ENCODE results near the gene PARVG.

PARVG gene

DNA sequence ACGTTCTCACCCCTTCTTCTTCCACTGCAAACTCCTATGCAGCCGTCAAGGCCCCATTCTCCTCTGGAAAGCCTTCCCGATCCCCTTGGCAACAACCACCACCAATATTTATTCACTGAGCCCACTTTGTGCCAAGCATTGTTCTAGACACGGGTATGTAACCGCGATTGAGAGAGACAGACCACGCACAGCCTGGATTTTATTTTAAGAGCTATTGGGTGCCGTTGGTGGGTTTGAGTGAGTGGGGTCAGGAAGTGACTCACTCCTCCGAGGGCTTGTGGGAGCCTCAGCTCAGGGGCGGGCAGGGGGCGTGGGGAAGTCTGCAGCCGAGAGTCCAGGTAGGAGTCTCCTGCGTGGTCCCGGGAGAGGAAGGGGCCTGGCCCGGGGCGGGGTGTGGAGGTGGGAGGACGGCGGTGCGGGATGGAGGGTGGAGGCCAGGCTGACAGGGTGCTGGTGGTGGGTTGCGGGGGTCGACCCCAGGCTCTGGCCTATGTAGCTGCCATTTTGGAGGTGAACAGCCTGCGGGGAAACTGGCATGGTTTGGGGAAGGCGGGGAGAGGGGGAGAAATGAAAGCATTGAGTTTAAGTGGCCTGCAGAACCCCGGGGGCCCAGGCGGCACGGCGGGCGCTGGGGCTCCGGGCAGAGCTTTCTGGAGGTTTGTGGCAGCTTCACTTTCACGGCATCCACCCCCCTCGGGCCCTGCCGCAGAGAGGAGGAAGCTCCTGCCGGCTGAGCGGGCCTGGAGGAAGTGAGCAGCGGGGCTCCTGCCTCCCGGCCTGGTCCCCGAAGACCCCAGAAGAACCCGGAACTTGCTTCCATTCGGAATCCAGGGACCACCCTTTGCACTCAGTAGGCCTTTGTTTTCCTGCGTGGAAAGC lies 547 bp downstream of the PARVG start:
- no peak for DNase-seq

GRCh38 chr22:44181912-44182587 lies 1.3 kb downstream of the PARVG start:
- DNase-seq = no peak

DNA sequence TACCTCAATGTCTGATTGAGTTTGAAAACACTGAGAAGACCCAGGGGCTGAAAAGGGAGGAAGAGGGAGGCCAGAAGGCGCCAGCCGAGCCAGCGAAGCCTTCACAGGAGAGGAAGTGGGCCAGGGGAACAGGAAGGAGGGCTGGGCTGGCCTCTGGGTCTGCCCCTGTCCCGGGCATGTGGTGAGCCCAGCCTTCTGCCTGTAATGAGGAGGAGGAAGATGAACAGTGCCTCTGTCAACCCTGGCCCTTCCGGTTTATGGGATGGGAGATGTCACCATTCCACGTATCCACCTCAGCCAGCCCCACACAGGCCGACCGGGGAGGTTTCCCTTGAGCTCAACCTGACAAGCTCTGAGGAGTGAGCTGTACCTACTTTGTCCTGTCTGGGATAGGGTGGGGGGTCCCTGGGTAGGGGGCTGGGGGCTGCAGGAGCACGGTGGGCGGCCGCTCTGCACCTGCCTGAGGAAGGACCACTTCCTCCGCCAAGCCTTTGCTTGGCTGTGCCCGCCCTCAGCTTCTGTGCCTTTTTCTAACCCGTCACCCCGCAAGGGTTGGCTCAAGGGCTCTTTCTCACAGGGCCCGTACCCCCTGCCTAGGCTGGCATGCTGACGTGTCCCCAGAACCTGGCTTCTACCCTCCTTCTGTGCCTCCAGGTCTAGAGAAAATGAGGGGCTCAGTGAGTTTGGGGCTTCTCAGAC lies 2.0 kb downstream of the PARVG start:
- no peak for DNase-seq

DNA sequence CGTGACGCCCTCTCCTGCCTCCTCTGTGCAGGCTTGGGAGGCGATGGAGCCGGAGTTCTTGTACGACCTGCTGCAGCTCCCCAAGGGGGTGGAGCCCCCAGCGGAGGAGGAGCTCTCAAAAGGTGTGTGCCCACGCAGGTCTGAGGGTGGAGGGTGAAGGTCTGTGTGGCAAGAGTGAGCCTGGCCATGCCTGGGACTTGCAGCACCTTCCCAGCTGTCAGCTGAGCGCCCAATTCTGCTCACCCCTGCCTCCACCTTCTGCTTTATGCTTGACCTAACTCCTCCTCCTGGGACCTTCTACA lies 2.5 kb downstream of the PARVG start:
- DNase-seq = no peak

DNA sequence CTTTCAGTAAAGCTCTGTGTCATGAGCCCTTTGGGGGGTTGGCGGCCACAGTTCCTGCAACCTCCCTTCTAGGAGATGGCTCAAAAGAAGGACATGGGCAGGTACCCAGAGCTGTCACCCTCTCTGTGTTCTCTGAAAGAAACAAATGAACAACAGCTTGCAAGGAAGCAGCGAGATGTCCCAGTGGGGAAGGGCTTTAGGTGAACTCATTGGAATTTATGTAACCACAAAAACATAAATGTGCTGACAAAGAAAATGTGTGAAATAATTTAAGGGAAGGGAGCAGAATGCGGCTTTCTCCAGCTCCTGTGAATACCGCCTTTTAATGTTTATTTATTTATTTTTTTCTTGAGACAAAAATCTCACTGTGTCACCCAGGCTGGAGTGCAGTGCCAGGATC lies 3.3 kb downstream of the PARVG start:
- no peak for DNase-seq

DNA sequence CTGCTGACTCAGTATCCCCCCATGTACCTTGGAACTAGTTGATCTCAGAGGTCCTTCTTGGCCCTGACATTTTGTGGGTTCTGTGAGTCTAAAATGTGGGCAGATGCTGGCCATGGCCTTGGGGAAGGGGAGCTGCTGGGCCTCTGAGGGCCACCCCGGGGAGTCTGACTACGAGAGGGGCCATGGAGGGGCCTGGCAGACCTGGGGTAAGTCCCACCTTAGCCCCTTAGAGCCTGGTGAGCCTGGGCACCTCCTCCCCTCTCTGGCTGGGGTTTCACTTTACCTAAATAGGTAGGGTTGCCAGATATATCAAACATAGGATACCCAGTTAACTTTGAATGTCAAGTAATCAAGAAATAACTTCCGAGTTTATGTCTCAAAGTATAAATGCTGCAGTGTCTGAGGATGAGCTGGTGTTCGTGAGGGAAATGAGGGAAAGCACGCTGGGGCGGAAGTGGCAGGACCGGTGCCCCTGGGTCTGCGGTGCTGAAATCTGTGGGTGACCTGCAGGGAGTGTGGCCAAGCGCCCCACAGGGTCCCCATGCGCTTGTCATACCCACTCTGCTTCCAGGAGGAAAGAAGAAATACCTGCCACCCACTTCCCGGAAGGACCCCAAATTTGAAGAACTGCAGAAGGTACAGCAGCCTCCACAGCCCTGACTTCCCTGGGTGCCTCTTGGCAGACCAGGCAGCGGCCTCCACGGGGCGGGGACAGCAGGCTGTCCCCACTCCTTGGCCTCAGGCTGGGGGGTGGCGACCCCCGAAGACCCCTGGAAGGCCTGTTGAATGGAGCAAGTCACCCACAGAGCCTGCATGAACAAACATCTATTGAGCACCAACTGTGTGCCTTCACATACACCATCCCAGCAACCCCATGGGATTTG lies 4.8 kb downstream of the PARVG start:
- no peak for DNase-seq

DNA sequence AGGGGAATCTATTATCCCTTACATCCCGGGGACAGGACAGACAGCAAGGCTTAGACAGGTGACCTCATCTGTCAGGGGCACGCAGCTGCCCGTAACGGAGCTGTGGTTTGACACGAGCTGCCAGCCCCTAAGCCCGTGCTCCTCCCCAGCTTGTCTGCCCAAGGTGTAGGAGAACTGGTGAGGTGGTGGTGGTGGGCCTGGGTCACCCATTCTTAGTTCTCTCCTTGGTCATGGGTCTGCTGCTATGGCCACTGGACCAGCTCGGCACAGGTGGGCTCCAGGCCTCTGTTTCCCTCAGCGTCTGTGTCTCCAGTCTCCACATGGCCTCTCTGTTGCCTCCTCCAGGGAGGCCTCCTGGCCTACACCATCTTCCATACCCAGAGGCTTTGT lies 5.4 kb downstream of the PARVG start:
- DNase-seq = no peak

DNA sequence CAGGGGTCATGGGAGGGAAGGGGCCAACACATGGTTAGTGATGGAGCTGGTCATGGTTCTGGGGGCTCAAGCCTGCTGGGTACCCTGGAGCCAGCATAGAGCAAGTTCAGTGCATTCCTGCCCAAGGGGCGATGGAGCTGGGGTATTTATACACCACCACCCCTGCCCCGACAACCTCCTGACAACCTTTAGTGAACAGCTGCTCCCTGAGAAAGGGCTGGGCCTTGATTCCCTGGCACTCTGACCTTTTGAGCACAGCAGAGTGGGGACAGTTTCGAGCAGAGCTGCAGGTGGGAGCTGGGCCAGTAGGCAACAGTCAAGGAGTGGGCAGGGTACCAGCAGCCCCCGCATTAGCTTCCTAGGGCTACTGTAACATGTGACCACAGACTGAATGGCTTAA lies 6.0 kb downstream of the PARVG start:
- no peak for DNase-seq

DNA sequence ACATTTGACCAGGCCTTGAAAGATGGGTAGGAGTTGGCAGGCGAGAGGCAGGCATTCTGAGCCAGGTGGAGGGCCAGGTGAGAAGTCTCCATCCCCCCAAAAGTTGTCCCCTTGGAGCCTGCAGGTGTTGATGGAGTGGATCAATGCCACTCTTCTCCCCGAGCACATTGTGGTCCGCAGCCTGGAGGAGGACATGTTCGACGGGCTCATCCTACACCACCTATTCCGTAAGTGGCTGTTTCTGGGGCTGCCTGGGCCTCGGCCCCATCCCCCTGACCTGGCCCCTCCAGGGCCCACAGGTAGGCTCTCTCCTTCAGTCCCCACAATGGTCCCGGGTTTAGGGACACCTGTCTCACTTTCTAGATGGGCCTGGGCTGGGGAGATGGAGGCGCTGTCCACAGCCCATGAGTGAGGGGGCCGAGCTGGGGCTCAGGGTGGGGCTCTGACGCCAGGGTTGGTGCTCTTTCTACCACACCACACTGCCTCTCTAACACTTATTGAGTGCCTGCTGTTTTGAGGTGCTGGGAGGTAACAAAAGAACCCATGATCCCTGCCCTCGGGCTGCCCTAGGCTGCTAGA lies 7.0 kb downstream of the PARVG start:
- DNase-seq = no peak

DNA sequence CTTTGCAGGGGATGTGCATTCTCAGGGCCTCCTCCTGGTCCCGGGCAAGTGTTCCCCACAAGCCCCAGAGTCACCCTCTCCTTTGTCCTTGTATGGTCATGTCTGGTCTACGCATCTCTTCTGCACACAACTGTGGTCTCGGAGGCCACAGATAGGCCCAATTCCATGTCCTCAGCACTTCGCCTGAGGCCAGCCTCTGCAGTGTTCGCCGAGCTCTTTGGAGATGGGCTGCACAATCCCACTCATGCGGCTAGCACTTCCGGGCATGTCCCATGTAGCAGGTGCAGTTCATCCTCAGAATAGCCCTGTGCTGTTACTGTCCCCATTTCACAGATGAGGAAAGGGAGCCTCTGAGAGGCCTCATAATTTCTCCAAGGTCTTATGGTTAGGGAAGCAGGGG lies 7.6 kb downstream of the PARVG start:
- DNase-seq = no peak

DNA sequence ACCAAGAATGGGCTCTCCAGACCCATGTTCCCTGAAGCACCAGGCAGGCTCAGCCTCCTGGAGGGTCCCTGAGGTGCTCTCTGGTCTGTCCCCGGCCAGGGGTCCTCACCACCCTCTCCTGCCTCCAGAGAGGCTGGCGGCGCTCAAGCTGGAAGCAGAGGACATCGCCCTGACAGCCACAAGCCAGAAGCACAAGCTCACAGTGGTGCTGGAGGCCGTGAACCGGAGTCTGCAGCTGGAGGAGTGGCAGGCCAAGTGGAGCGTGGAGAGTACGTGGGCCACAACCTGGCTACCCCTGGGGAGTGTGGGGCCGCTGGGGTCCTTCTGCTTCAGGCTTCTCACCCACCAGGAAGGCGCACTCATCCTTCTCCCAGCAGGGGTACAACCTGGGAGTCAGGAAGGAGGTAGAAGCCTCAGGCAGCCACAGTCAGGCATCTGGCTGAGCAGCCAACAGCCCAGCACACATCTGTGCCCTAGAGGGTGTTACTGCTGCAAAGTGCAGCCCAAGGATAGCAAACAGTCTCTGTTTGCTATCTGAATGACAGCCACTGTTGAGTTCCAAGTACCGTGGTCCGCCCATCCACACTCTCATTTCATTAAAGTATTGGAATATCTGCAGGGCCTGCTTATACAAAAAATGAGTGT lies 8.4 kb downstream of the PARVG start:
- DNase-seq = no peak

- no peak for DNase-seq
These were observed 9.8 kb downstream of the PARVG start for GRCh38 chr22:44190381-44190976.

GRCh38 chr22:44191036-44191454 lies 10.3 kb downstream of the PARVG start:
- no peak for DNase-seq

DNA sequence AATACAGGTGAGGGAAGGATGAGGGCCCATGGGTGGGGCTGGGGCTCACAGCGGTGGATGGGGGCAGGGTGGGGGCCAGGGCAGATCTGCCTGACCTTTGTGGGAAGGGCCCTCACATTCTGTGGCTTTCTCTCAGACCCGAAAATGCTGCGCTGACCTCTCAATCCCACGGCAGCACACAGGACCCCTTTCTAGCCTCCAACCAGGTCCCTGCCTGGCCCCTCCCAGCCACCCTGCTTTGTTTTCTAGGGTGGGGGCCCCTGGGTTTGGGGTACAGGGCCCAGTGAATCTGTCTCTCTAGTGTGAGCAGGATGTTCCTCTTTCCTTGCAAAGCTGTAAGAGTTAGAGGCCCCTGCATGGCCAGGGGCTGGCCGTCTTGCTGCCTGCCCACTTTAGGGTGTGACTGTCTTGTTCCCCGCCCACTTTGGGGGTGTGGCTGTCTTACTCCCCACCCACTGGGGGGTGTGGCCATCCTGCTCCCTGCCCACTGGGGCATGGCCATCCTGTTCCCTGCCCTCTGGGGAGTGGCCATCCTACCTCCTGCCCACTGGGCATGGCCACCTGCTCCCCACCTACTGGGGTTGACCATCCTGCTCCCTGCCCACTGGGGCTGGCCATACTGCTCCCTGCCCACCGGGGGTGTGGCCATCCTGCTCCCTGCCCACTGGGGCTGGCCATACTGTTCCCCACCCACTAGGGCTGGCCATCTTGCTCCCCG lies 11.5 kb downstream of the PARVG start:
- no peak for DNase-seq

DNA sequence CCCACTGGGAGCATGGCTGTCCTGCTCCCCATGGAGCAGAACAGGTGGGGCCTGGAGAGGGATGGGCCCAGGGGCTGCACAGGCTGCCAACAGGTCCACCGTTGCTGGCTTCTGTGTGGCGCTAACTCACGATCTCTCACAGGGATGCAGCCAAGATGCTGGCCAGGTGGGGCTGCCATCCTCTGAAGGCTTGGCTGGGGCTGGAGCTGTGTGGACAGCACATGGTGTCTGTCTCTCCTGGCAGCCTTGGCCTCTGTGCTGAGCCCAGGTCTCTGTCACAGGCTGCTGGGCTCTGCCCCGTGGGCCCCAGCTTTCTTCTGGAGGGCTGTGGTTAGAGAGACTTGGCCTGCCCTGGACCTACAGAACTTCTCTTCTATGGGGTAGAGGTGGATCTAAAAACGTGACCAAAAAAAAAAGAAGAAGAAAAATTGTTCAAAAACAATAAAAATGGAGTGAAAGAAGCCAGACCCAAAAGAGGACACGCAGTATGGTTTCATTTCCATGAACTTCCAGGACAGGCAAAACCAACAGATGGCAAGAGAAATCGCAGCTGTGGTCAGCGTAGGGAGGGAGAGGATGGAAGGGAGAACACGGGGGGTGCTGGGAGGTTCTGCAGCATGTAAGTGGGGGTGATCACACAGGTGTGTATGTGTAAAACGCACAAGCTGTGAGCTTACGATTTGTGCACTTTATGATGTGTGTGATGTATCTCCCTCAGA lies 12.2 kb downstream of the PARVG start:
- no peak for DNase-seq

DNA sequence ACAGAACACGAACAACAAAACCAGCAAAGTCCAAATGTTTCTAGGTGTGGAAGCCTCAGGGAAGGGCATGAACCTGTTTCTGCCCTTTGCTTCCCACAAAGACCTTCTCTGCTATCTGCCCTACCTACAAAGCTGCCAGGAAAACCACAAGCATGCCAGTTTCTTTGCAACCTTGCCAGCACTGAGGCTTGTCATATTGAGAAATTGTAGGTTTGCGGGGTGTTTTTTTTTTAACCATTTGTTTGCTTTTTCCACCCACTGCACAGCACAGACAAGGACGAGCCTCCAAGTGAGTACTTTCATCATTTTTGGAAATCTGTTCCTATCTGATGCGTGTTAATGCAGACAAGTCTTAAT lies 12.8 kb downstream of the PARVG start:
- no peak for DNase-seq

GRCh38 chr22:44194569-44194968 lies 13.8 kb downstream of the PARVG start:
- DNase-seq = no peak

- DNase-seq = no peak
These were observed 14.6 kb downstream of the PARVG start for GRCh38 chr22:44195189-44195871.

DNA sequence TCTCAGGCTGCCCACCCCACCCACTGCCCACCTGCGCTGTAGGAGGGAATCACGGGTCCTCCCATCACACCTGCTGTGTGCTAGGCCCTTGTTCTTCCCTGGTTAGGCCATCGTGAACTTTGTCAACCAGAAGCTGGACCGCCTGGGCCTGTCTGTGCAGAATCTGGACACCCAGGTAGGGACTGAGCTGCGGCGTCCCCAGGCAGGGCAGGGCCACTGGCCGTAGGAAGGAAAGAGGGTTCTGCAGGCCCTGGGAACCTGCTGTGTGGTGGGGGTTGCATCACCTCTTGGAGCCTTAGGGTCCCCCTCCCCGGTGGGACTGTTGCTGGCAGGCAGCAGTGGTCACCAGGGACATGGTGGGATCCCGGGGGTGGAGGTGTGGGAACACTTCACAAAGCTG lies 15.5 kb downstream of the PARVG start:
- DNase-seq = no peak

DNA sequence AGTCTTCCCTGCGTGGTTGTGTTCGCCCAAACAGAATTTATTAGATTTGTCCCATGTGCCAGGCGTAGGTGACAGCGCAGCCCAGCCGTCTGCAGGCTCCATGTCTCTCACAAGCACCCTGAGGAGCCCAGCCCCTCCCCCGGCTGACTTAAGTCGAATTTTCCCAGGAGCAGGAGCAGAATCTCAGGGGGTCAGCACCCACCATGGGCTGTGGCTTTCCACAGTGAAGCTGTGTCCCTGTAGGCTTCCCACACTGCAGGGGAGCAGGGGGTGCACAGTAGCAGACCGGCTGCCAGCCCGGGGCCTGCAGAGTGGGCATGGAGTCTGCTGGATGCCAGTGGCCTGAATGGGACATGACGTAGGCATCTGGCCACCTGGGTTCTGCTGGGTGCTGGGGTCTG lies 16.0 kb downstream of the PARVG start:
- no peak for DNase-seq

All from GOT3 (cell line).